Measurements from ENCODE around the gene RASA4.
"Not testable (repeated sequence)": the region's sequence is repeated elsewhere in the genome, so short reads cannot be mapped to it uniquely, and the experiment has no call there.

Gene RASA4

GRCh38 chr7:102616507-102617125 is at the start of gene RASA4:
Gene RASA4, minus strand, starts transcription at chr7:102616756. Its CDS starts 67 bp downstream, at chr7:102616689.
- H3K4me1 ChIP-seq (ENCODE audit: control insufficient read depth, low read depth, low read length); H3K9me3 ChIP-seq (ENCODE audit: control insufficient read depth, low read depth, low read length); H3K9ac ChIP-seq (ENCODE audit: low read length); H3K27me3 ChIP-seq (ENCODE audit: control insufficient read depth, insufficient read depth, low read length); H3K4me3 ChIP-seq (ENCODE audit: low read length); H3K27ac ChIP-seq (ENCODE audit: low read length); H3K36me3 ChIP-seq (ENCODE audit: control insufficient read depth, low read depth, low read length): not testable (repeated sequence)

GRCh38 chr7:102664765-102665164 is 48.2 kb upstream of the RASA4 start:
- not testable (repeated sequence) for H3K36me3 ChIP-seq (ENCODE audit: control insufficient read depth, low read depth, low read length); H3K4me1 ChIP-seq (ENCODE audit: control insufficient read depth, low read depth, low read length); H3K9ac ChIP-seq (ENCODE audit: low read length); H3K9me3 ChIP-seq (ENCODE audit: control insufficient read depth, low read depth, low read length); H3K4me3 ChIP-seq (ENCODE audit: low read length); H3K27ac ChIP-seq (ENCODE audit: low read length); H3K27me3 ChIP-seq (ENCODE audit: control insufficient read depth, insufficient read depth, low read length)

GRCh38 chr7:102649924-102650323 is 33.4 kb upstream of the RASA4 start, which contains the start of gene SPDYE2B:
Gene SPDYE2B, plus strand, starts transcription at chr7:102650319. Its CDS starts 2,030 bp downstream, at chr7:102652349.
- H3K9ac ChIP-seq (ENCODE audit: low read length); H3K4me3 ChIP-seq (ENCODE audit: low read length); H3K27ac ChIP-seq (ENCODE audit: low read length); H3K36me3 ChIP-seq (ENCODE audit: control insufficient read depth, low read depth, low read length); H3K27me3 ChIP-seq (ENCODE audit: control insufficient read depth, insufficient read depth, low read length); H3K4me1 ChIP-seq (ENCODE audit: control insufficient read depth, low read depth, low read length); H3K9me3 ChIP-seq (ENCODE audit: control insufficient read depth, low read depth, low read length): not testable (repeated sequence)

DNA sequence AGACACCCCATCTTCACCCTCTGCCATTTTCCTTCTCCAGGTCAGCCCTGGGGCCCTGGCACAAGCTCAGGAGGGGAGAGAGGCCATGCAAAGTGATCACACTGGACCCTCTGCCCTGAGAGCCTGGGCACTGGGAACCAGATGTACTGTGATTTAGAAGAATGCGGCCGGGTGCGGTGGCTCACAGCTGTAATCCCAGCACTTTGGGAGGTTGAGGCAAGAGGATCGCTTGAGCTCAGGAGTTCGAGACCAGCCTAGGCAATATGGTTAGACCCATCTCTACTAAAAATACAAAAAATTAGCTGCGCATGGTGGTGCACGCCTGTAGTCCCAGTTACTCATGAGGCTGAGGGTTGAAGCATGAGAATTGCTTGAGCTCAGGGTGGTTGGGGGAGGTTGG is 31.3 kb upstream of the RASA4 start:
- not testable (repeated sequence) for H3K27me3 ChIP-seq (ENCODE audit: control insufficient read depth, insufficient read depth, low read length); H3K4me3 ChIP-seq (ENCODE audit: low read length); H3K4me1 ChIP-seq (ENCODE audit: control insufficient read depth, low read depth, low read length); H3K9me3 ChIP-seq (ENCODE audit: control insufficient read depth, low read depth, low read length); H3K36me3 ChIP-seq (ENCODE audit: control insufficient read depth, low read depth, low read length); H3K27ac ChIP-seq (ENCODE audit: low read length); H3K9ac ChIP-seq (ENCODE audit: low read length)

DNA sequence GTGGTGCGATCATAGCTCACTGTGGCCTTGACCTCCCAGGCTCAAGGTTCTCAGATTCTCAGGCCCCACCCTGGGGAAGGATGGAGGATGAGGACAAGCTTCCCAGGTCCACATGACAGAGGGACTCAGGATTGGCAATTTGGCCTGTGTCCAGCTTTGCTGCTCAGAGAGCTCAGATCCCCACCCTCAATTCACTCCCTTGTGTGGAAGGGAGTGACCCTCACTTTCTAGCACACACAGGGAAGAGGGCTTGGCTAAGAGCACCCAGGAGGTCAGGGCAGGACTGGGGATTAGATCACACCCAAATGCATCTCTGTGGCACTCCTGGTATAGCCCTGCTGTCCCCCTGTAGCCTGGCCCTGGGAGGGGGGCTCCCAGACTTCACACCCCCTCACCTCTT is 26.8 kb upstream of the RASA4 start:
- not testable (repeated sequence) for H3K4me1 ChIP-seq (ENCODE audit: control insufficient read depth, low read depth, low read length); H3K4me3 ChIP-seq (ENCODE audit: low read length); H3K9me3 ChIP-seq (ENCODE audit: control insufficient read depth, low read depth, low read length); H3K27ac ChIP-seq (ENCODE audit: low read length); H3K27me3 ChIP-seq (ENCODE audit: control insufficient read depth, insufficient read depth, low read length); H3K9ac ChIP-seq (ENCODE audit: low read length); H3K36me3 ChIP-seq (ENCODE audit: control insufficient read depth, low read depth, low read length)

DNA sequence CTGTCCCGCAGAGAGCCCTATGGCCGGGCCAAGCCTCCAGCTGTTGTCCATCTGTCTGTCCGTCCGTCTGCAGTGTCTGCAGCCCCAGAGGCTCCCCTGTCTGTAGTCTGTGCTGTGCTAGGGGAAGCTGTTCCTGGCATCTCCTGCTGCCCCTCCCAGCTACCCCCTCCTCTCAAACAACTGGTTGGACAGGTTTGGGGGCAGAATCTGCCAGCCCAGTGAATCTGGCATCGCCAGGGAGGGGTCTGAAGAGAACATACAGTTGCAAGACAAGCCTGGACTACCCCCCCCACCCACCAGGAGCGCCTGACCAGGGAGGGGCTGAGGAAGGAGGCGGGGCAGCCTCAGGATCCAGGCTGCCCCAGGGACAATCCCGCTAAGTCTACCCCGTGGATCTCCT is 26.1 kb upstream of the RASA4 start, which contains the start of gene UPK3BL1:
UPK3BL1 (minus strand) TSS at position 101 of the 400 bp plus-strand sequence; CDS start at position 51, 50 bp downstream.
- H3K4me1 ChIP-seq (ENCODE audit: control insufficient read depth, low read depth, low read length); H3K27ac ChIP-seq (ENCODE audit: low read length); H3K9ac ChIP-seq (ENCODE audit: low read length); H3K4me3 ChIP-seq (ENCODE audit: low read length); H3K27me3 ChIP-seq (ENCODE audit: control insufficient read depth, insufficient read depth, low read length); H3K9me3 ChIP-seq (ENCODE audit: control insufficient read depth, low read depth, low read length); H3K36me3 ChIP-seq (ENCODE audit: control insufficient read depth, low read depth, low read length): not testable (repeated sequence)

- H3K27ac ChIP-seq (ENCODE audit: low read length); H3K9ac ChIP-seq (ENCODE audit: low read length); H3K9me3 ChIP-seq (ENCODE audit: control insufficient read depth, low read depth, low read length); H3K4me1 ChIP-seq (ENCODE audit: control insufficient read depth, low read depth, low read length); H3K4me3 ChIP-seq (ENCODE audit: low read length); H3K27me3 ChIP-seq (ENCODE audit: control insufficient read depth, insufficient read depth, low read length); H3K36me3 ChIP-seq (ENCODE audit: control insufficient read depth, low read depth, low read length): not testable (repeated sequence)
Measured at GRCh38 chr7:102638848-102639247, 22.3 kb upstream of the RASA4 start.

DNA sequence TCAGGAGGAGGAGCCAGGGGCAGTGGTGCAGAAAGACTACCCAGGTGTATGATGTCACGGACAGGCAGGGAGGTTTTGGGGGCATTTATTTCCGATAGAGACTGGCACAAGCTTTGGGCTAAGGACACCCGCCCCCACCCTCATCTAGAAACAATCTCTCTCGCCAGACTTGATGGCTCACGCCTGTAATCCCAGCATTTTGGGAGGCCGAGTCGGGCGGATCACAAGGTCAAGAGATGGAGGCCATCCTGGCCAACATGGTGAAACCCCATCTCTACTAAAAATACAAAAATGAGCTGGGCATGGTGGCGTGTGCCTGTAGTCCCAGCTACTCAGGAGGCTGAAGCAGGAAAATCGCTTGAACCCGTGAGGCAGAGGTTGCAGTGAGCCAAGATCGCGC is 20.4 kb upstream of the RASA4 start:
- H3K4me3 ChIP-seq (ENCODE audit: low read length); H3K9me3 ChIP-seq (ENCODE audit: control insufficient read depth, low read depth, low read length); H3K27ac ChIP-seq (ENCODE audit: low read length); H3K9ac ChIP-seq (ENCODE audit: low read length); H3K27me3 ChIP-seq (ENCODE audit: control insufficient read depth, insufficient read depth, low read length); H3K4me1 ChIP-seq (ENCODE audit: control insufficient read depth, low read depth, low read length); H3K36me3 ChIP-seq (ENCODE audit: control insufficient read depth, low read depth, low read length): not testable (repeated sequence)

- not testable (repeated sequence) for H3K9me3 ChIP-seq (ENCODE audit: control insufficient read depth, low read depth, low read length); H3K27ac ChIP-seq (ENCODE audit: low read length); H3K36me3 ChIP-seq (ENCODE audit: control insufficient read depth, low read depth, low read length); H3K9ac ChIP-seq (ENCODE audit: low read length); H3K27me3 ChIP-seq (ENCODE audit: control insufficient read depth, insufficient read depth, low read length); H3K4me3 ChIP-seq (ENCODE audit: low read length); H3K4me1 ChIP-seq (ENCODE audit: control insufficient read depth, low read depth, low read length)
Measured at GRCh38 chr7:102635354-102635753, 18.8 kb upstream of the RASA4 start.

- not testable (repeated sequence) for H3K9ac ChIP-seq (ENCODE audit: low read length); H3K4me1 ChIP-seq (ENCODE audit: control insufficient read depth, low read depth, low read length); H3K9me3 ChIP-seq (ENCODE audit: control insufficient read depth, low read depth, low read length); H3K36me3 ChIP-seq (ENCODE audit: control insufficient read depth, low read depth, low read length); H3K27ac ChIP-seq (ENCODE audit: low read length); H3K4me3 ChIP-seq (ENCODE audit: low read length); H3K27me3 ChIP-seq (ENCODE audit: control insufficient read depth, insufficient read depth, low read length)
Measured at GRCh38 chr7:102634299-102634698, 17.7 kb upstream of the RASA4 start.

- not testable (repeated sequence) for H3K9ac ChIP-seq (ENCODE audit: low read length); H3K9me3 ChIP-seq (ENCODE audit: control insufficient read depth, low read depth, low read length); H3K27me3 ChIP-seq (ENCODE audit: control insufficient read depth, insufficient read depth, low read length); H3K4me1 ChIP-seq (ENCODE audit: control insufficient read depth, low read depth, low read length); H3K27ac ChIP-seq (ENCODE audit: low read length); H3K4me3 ChIP-seq (ENCODE audit: low read length); H3K36me3 ChIP-seq (ENCODE audit: control insufficient read depth, low read depth, low read length)
Measured at GRCh38 chr7:102630622-102631021, 14.1 kb upstream of the RASA4 start.

DNA sequence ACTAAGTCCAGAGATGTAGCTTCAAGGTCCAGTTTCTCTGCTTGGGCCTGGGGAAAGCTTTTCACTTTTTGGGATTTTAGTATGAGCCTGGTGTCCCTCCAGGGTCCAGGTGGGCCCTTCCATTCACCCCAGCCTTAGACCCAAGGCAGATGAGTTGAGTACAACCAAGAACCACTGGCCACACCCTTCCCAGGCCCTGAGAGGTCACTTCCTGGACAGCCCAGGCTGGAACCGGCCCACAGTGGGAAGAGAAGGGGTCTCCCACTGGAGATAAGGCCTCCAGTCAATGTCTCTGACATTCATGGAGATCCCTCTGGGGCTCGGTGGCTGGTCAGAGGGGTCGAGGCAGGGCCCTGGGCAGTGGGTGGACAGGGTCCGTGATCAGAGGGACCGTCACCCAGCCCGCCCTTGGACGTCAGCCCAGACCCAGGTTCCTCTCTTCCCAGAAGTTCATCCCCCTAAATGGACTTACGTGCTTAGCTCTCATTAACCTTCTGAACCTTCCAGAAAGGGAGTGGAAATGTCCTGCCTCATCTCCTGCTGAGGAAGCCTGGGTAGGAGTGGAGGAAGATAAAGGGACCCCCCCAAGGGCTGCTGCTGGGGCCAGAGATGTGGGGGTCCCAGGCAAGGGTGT is 10.8 kb upstream of the RASA4 start:
- not testable (repeated sequence) for H3K4me1 ChIP-seq (ENCODE audit: control insufficient read depth, low read depth, low read length); H3K4me3 ChIP-seq (ENCODE audit: low read length); H3K36me3 ChIP-seq (ENCODE audit: control insufficient read depth, low read depth, low read length); H3K9ac ChIP-seq (ENCODE audit: low read length); H3K27me3 ChIP-seq (ENCODE audit: control insufficient read depth, insufficient read depth, low read length); H3K27ac ChIP-seq (ENCODE audit: low read length); H3K9me3 ChIP-seq (ENCODE audit: control insufficient read depth, low read depth, low read length)

Measured in iPS-18a (cell line).